Fibroblast of mammary gland (primary cell): ENCODE data around the gene LRRC73.

Experiments
- DNase-seq: peaks from one replicate; pipeline ENCODE4 v3.0.0-alpha.2; 2010; ENCODE audit warnings: low read depth
- H3K4me3 ChIP-seq: 2 replicates; pipeline ENCODE4 v1.5.1; 2011; ENCODE audit warnings: low read depth, mild to moderate bottlenecking, low read length, moderate library complexity; ENCODE audit not compliant: control insufficient read depth
- CTCF ChIP-seq: conservative IDR thresholded peaks from 2 replicates; pipeline ENCODE4 v1.5.1; 2011; ENCODE audit warnings: low read depth, low read length, inconsistent platforms; ENCODE audit not compliant: control insufficient read depth, insufficient read depth

LRRC73 gene

GRCh38 chr6:43520097-43520496 lies 10.0 kb upstream of the LRRC73 start:
- no peak overlapping the region for H3K4me3 ChIP-seq
- no peak for DNase-seq
- no peak for TF ChIP-seq CTCF

GRCh38 chr6:43517505-43518357 lies 7.6 kb upstream of the LRRC73 start:
- peak overlapping the region; percentile 89 for H3K4me3 ChIP-seq
- DNase-seq: peak; percentile 42
- TF ChIP-seq CTCF: no peak

- no peak for TF ChIP-seq CTCF
- DNase-seq: peak; percentile 97
These were observed 6.8 kb upstream of the LRRC73 start, which contains the start of the genes POLR1C and YIPF3 for GRCh38 chr6:43516697-43517504. TSS of gene POLR1C (plus strand) at chr6:43517089. CDS start at chr6:43517110, 21 bp downstream. TSS of gene YIPF3 (minus strand) at chr6:43516926. CDS start at chr6:43516807, 119 bp downstream.

GRCh38 chr6:43516367-43516696 lies 6.2 kb upstream of the LRRC73 start:
- TF ChIP-seq CTCF: no peak
- H3K4me3 ChIP-seq: peak overlapping the region; percentile 89
- DNase-seq: peak; percentile 10

More at GRCh38 chr6:43516697-43517504, 6.8 kb upstream of the LRRC73 start, which contains the start of the genes POLR1C and YIPF3:
- peak within 1 kb of the TSS; percentile 89 for H3K4me3 ChIP-seq

GRCh38 chr6:43515808-43516207 lies 5.7 kb upstream of the LRRC73 start:
- DNase-seq: no peak
- peak overlapping the region; percentile 89 for H3K4me3 ChIP-seq
- no peak for TF ChIP-seq CTCF

- DNase-seq: no peak
- H3K4me3 ChIP-seq: no peak overlapping the region
- TF ChIP-seq CTCF: no peak
These were observed 1.8 kb upstream of the LRRC73 start for GRCh38 chr6:43511824-43512415.
